ENCODE measurements around the gene GALNT10.

Gene GALNT10

DNA sequence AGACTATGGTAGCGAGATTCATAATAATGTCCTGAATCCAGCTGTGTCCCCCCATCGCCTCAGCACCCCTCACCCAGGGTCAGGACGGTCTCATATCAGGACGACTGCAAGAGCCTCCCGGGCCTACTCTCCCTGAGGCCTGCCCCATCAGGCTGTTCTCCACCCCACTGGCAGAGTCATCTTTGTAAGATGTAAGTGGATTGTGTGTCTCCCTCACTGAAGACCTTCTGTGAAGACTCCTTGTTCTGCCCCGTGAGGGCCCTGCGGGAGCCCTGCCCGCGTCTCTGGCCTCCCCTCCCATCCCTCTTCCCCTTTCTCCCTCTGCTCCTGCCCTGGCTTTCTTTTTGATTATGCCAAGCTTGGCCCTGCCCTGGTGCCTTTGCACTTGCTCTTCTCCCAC, 211.4 kb downstream of the GALNT10 start:
- no peak for ATAC-seq
- no peak for TF ChIP-seq ZFP30 (CRISPR knock-in tag; IDR thresholded peaks at IDR 0.05)
- TF ChIP-seq, protein P1, sequence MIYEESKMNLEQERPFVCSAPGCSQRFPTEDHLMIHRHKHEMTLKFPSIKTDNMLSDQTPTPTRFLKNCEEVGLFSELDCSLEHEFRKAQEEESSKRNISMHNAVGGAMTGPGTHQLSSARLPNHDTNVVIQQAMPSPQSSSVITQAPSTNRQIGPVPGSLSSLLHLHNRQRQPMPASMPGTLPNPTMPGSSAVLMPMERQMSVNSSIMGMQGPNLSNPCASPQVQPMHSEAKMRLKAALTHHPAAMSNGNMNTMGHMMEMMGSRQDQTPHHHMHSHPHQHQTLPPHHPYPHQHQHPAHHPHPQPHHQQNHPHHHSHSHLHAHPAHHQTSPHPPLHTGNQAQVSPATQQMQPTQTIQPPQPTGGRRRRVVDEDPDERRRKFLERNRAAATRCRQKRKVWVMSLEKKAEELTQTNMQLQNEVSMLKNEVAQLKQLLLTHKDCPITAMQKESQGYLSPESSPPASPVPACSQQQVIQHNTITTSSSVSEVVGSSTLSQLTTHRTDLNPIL (CRISPR knock-in tag; IDR thresholded peaks at IDR 0.05; ENCODE audit: low read depth), result no peak
- TF ChIP-seq ZFP3 (CRISPR knock-in tag; IDR thresholded peaks at IDR 0.05), result no peak
- TF ChIP-seq SNAI2 (CRISPR knock-in tag; IDR thresholded peaks at IDR 0.05), result no peak
- no peak for TF ChIP-seq TCF4 (CRISPR knock-in tag; IDR thresholded peaks at IDR 0.05; ENCODE audit: borderline replicate concordance)
- no peak for TF ChIP-seq PPARA (CRISPR knock-in tag; IDR thresholded peaks at IDR 0.05; ENCODE audit: borderline replicate concordance)
- no peak for TF ChIP-seq OSR1 (CRISPR knock-in tag; IDR thresholded peaks at IDR 0.05)
- no peak for TF ChIP-seq ARNTL (CRISPR knock-in tag; IDR thresholded peaks at IDR 0.05; ENCODE audit: borderline replicate concordance, low read depth)
- TF ChIP-seq ISL1 (CRISPR knock-in tag; IDR thresholded peaks at IDR 0.05), result no peak
- TF ChIP-seq BACH2 (CRISPR knock-in tag; IDR thresholded peaks at IDR 0.05; ENCODE audit: borderline replicate concordance), result no peak
- no peak for TF ChIP-seq TOX (CRISPR knock-in tag; IDR thresholded peaks at IDR 0.05; ENCODE audit: borderline replicate concordance)
- no peak for TF ChIP-seq GLIS3 (CRISPR knock-in tag; IDR thresholded peaks at IDR 0.05)

DNA sequence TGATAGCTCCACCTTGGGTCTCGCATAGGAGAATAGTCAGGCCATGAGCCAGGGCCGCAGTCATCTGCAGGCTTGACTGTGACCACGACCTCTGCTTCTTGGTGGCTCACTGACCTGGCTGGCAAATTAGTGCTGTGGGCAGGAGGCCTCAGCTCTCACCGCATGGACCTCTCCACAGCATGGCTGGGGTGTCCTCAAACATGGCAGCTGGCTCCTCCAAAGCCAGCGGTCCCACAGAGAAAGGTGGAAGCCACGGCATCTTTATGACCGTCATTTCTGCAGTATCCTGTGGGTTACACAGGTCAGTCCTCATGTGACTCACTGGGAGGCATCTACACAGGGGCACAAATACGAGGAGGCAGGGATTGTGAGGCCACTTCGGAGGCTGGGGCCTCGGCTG, 212.1 kb downstream of the GALNT10 start:
- no peak for ATAC-seq

DNA sequence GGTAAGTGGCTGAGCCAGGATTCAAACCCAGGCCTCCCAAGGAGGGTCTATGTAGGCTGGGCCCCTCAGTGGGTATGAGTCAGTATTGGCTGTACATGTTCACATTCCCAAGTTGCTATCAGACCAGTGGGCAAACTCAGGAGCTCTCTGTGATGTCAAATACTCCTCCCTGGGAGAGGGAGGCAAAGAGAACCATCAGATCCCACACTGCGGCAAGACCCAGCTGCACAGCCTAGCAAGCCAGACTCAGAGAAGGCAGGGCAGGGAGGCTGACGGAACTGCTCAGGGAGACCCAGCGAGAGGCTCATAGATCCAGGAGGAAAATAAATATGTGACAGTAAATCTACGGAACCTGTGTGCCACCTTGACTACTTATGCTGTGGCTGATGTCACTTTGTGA, 212.7 kb downstream of the GALNT10 start:
- ATAC-seq, result no peak
- no peak for TF ChIP-seq ZFP3 (CRISPR knock-in tag; IDR thresholded peaks at IDR 0.05)
- TF ChIP-seq, protein P1 (CRISPR knock-in tag; IDR thresholded peaks at IDR 0.05; ENCODE audit: low read depth), result no peak
- TF ChIP-seq ZNF8 (CRISPR knock-in tag; IDR thresholded peaks at IDR 0.05), result no peak
- TF ChIP-seq, protein P2, sequence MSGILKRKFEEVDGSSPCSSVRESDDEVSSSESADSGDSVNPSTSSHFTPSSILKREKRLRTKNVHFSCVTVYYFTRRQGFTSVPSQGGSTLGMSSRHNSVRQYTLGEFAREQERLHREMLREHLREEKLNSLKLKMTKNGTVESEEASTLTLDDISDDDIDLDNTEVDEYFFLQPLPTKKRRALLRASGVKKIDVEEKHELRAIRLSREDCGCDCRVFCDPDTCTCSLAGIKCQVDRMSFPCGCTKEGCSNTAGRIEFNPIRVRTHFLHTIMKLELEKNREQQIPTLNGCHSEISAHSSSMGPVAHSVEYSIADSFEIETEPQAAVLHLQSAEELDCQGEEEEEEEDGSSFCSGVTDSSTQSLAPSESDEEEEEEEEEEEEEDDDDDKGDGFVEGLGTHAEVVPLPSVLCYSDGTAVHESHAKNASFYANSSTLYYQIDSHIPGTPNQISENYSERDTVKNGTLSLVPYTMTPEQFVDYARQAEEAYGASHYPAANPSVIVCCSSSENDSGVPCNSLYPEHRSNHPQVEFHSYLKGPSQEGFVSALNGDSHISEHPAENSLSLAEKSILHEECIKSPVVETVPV (CRISPR knock-in tag; IDR thresholded peaks at IDR 0.05), result no peak
- TF ChIP-seq ZC3H10 (CRISPR knock-in tag; IDR thresholded peaks at IDR 0.05), result no peak
- no peak for TF ChIP-seq TCF4 (CRISPR knock-in tag; IDR thresholded peaks at IDR 0.05; ENCODE audit: borderline replicate concordance)
- TF ChIP-seq ZFP30 (CRISPR knock-in tag; IDR thresholded peaks at IDR 0.05), result no peak
- no peak for TF ChIP-seq GLIS3 (CRISPR knock-in tag; IDR thresholded peaks at IDR 0.05)
- TF ChIP-seq, protein P3, sequence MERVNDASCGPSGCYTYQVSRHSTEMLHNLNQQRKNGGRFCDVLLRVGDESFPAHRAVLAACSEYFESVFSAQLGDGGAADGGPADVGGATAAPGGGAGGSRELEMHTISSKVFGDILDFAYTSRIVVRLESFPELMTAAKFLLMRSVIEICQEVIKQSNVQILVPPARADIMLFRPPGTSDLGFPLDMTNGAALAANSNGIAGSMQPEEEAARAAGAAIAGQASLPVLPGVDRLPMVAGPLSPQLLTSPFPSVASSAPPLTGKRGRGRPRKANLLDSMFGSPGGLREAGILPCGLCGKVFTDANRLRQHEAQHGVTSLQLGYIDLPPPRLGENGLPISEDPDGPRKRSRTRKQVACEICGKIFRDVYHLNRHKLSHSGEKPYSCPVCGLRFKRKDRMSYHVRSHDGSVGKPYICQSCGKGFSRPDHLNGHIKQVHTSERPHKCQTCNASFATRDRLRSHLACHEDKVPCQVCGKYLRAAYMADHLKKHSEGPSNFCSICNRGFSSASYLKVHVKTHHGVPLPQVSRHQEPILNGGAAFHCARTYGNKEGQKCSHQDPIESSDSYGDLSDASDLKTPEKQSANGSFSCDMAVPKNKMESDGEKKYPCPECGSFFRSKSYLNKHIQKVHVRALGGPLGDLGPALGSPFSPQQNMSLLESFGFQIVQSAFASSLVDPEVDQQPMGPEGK (CRISPR knock-in tag; IDR thresholded peaks at IDR 0.05; ENCODE audit: borderline replicate concordance), result no peak
- TF ChIP-seq CSDC2 (CRISPR knock-in tag; IDR thresholded peaks at IDR 0.05), result no peak
- TF ChIP-seq, protein P4, sequence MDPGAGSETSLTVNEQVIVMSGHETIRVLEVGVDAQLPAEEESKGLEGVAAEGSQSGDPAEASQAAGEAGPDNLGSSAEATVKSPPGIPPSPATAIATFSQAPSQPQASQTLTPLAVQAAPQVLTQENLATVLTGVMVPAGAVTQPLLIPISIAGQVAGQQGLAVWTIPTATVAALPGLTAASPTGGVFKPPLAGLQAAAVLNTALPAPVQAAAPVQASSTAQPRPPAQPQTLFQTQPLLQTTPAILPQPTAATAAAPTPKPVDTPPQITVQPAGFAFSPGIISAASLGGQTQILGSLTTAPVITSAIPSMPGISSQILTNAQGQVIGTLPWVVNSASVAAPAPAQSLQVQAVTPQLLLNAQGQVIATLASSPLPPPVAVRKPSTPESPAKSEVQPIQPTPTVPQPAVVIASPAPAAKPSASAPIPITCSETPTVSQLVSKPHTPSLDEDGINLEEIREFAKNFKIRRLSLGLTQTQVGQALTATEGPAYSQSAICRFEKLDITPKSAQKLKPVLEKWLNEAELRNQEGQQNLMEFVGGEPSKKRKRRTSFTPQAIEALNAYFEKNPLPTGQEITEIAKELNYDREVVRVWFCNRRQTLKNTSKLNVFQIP (CRISPR knock-in tag; IDR thresholded peaks at IDR 0.05; ENCODE audit: borderline replicate concordance, low read depth), result no peak

More for the DNA sequence above, 212.1 kb downstream of the GALNT10 start:
- TF ChIP-seq RARB (CRISPR knock-in tag; IDR thresholded peaks at IDR 0.05) (no peak), ZNF8 (CRISPR knock-in tag; IDR thresholded peaks at IDR 0.05) (no peak), PPARA (CRISPR knock-in tag; IDR thresholded peaks at IDR 0.05; ENCODE audit: borderline replicate concordance) (no peak), SNAI2 (CRISPR knock-in tag; IDR thresholded peaks at IDR 0.05) (no peak)
- TF ChIP-seq, protein P3 (CRISPR knock-in tag; IDR thresholded peaks at IDR 0.05; ENCODE audit: borderline replicate concordance), result no peak
- TF ChIP-seq, protein P1 (CRISPR knock-in tag; IDR thresholded peaks at IDR 0.05; ENCODE audit: low read depth), result no peak
